ENCODE measurements around the gene CTAGE1. TPM values are rescaled to one million over a fixed set of nuclear protein-coding genes. Genes with fewer than 3 reads are reported as not detected.

Gene CTAGE1
- total and polyA plus RNA-seq, 2 donors (not counting 3 experiments of a cell fraction or from before 2014, with no cell fraction given): not detected

- Histone ChIP-seq H3K4me1 (ENCODE audit: control insufficient read depth, extremely low read depth, insufficient read depth, low read length) (peaks cover 9% of the 10 kb centered on the region), H3K27ac (ENCODE audit: insufficient read depth, low read depth, low read length) (no peak overlapping the region), H2AFZ (ENCODE audit: low read depth, low read length) (no peak overlapping the region), H3K36me3 (ENCODE audit: control insufficient read depth in 2 of 2, extremely low read depth in 1 of 2, insufficient read depth in 2 of 2, low read length in 2 of 2) (no peaks in the 10 kb centered on the region), H3K9me3 (replicated peaks; ENCODE audit: control insufficient read depth, insufficient read depth, low read length) (no peaks in the 10 kb centered on the region), H3K4me2 (ENCODE audit: insufficient read depth, low read length) (no peak overlapping the region), H4K20me1 (replicated peaks; ENCODE audit: control insufficient read depth, extremely low read depth, insufficient read depth, low read length) (no peaks in the 10 kb centered on the region), H3K9ac (replicated peaks; ENCODE audit: extremely low read depth, insufficient read depth, low read length) (no peak overlapping the region), H3K9me1 (replicated peaks; ENCODE audit: control insufficient read depth, extremely low read depth, insufficient read depth, low read length) (no peaks in the 10 kb centered on the region), H3K79me2 (ENCODE audit: control insufficient read depth, insufficient read depth, low read length) (no peaks in the 10 kb centered on the region), H3K4me3 (replicated peaks in 1 of 3; ENCODE audit: insufficient read depth in 1 of 3, low read depth in 1 of 3, low read length in 3 of 3) (no peak overlapping the region), H3K27me3 (ENCODE audit: control insufficient read depth in 2 of 2, insufficient read depth in 2 of 2, low read length in 2 of 2) (no peaks in the 10 kb centered on the region)
- FAIRE-seq (no peak), DNase-seq (ENCODE audit: low read depth, low spot score) (no peak)
- ChIA-PET CTCF (interaction anchor here (1.4 kb wide), 1 partner anchor 122 kb away, joined by 3 read pairs; no protein-coding TSS in a partner anchor), POLR2A (interaction anchor here (0.6 kb wide), 1 partner anchor 11 kb away, joined by 3 read pairs; no protein-coding TSS in a partner anchor)
- no peak for TF ChIP-seq CTCF (IDR thresholded peaks at IDR 0.05; ENCODE audit: extremely low read depth in 1 of 2, insufficient read depth in 1 of 2, low read depth in 1 of 2, low read length in 2 of 2)
- TF ChIP-seq EZH2 (IDR thresholded peaks at IDR 0.05; ENCODE audit: borderline replicate concordance, low read depth, low read length, severe bottlenecking): no peak
- TF ChIP-seq FOS (IDR thresholded peaks at IDR 0.05; ENCODE audit: borderline replicate concordance, insufficient read depth, low read length): no peak
- TF ChIP-seq MYC (IDR thresholded peaks at IDR 0.05; ENCODE audit: low read depth, low read length): no peak
- TF ChIP-seq MAX (IDR thresholded peaks at IDR 0.05; ENCODE audit: insufficient read depth, insufficient read length): no peak
- TF ChIP-seq POLR2AphosphoS5 (IDR thresholded peaks at IDR 0.05; ENCODE audit: insufficient read depth, low read depth, low read length): no peak
- no peak for TF ChIP-seq GATA2 (IDR thresholded peaks at IDR 0.05; ENCODE audit: insufficient read depth, insufficient read length, low read depth, low read length)
- TF ChIP-seq JUN (IDR thresholded peaks at IDR 0.05; ENCODE audit: borderline replicate concordance, insufficient read depth, insufficient read length, low read depth): no peak
- TF ChIP-seq POLR2A (IDR thresholded peaks at IDR 0.05; ENCODE audit: low read depth, low read length): no peak
- dilution Hi-C loops (cut with MboI; ENCODE audit: extremely low pct_ligation_motif_present, low sequenced_read_pairs): loop anchor here (25.0 kb wide), 1 partner anchor 254 kb away; no protein-coding TSS in a partner anchor
- BruUV-seq (replicated peaks): no TSS peak
- intact Hi-C loops (cut with micrococcal nuclease): no loop called here
These were observed 23.9 kb upstream of the CTAGE1 start for GRCh38 chr18:22441638-22442037.

All from endothelial cell of umbilical vein (primary cell).